Parathyroid adenoma (tissue), 2 donors: ENCODE data around the gene CHIT1.

Experiments used
- H2AFZ ChIP-seq: fragments of 300-600 bp; sonication (generic); one replicate; pipeline ENCODE4 v1.7.0; 2017; ENCODE audit warnings: antibody characterized with exemption, mild to moderate bottlenecking
- H3K27ac ChIP-seq: fragments of 300-600 bp; sonication (generic); one replicate; pipeline ENCODE4 v1.7.0; 2017
- H3K27me3 ChIP-seq: fragments of 300-600 bp; sonication (generic); one replicate; pipeline ENCODE4 v1.7.0; 2017; ENCODE audit warnings: low read length; ENCODE audit not compliant: control insufficient read depth, insufficient read depth
- H3K36me3 ChIP-seq: fragments of 300-600 bp; sonication (generic); one replicate; pipeline ENCODE4 v1.7.0; 2017; ENCODE audit warnings: low read length; ENCODE audit not compliant: control insufficient read depth, insufficient read depth
- H3K4me1 ChIP-seq: fragments of 300-600 bp; sonication (generic); one replicate; pipeline ENCODE4 v1.7.0; 2017; ENCODE audit warnings: control low read depth
- H3K4me2 ChIP-seq: fragments of 300-600 bp; sonication (generic); one replicate; pipeline ENCODE4 v1.7.0; 2017; ENCODE audit warnings: low read length
- H3K4me3 ChIP-seq: fragments of 300-600 bp; sonication (generic); one replicate; pipeline ENCODE4 v1.7.0; 2017; ENCODE audit warnings: low read depth, low read length
- H3K79me2 ChIP-seq: fragments of 300-600 bp; sonication (generic); one replicate; pipeline ENCODE4 v1.7.0; 2017; ENCODE audit warnings: control low read depth
- H3K9ac ChIP-seq: fragments of 300-600 bp; sonication (generic); one replicate; pipeline ENCODE4 v1.7.0; 2017; ENCODE audit warnings: mild to moderate bottlenecking
- H3K9me3 ChIP-seq: fragments of 300-600 bp; sonication (generic); one replicate; pipeline ENCODE4 v1.7.0; 2017; ENCODE audit warnings: low read length; ENCODE audit not compliant: control insufficient read depth
- TF ChIP-seq, protein P1 (sequence below): fragments of 300-600 bp; sonication (generic); IDR thresholded peaks from one replicate; pipeline ENCODE4 v1.7.0; 2017; ENCODE audit warnings: antibody characterized with exemption, mild to moderate bottlenecking
- donor health status: primary hyperparathyroidism.

The CHIT1 gene

DNA sequence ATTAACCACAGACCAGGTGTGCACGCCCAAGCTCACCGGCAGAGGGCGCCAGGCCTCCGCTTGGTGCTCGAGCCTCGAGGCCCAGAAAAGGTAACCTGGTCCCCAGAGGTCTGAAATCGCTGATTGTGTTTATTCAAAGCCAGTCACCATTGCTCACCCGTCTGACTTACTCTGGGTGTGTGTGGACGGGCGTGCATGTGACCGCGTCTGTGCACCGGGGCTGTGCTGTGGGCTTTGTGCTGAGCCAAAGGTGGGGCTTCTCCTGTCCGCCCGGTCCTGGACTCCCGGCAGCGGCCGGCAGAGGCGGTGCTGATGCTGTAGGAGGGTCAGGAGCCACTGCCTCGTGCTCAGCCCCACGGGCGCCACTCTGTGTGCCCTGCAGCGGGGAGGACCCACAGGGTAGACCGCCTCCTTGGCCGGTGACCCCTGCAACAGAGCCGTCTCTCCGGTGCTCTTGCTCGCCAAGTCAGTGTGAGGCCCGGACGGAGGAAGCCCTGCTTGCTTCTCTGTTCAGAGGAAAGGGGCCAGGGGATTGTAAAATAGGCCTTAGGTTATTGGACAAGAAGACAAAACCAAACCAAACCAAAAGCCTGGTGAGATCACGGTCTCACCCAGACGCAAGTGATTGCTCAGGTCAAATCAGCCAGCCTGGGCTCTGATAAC lies 43.9 kb upstream of the CHIT1 start:
- TF ChIP-seq, protein P1, sequence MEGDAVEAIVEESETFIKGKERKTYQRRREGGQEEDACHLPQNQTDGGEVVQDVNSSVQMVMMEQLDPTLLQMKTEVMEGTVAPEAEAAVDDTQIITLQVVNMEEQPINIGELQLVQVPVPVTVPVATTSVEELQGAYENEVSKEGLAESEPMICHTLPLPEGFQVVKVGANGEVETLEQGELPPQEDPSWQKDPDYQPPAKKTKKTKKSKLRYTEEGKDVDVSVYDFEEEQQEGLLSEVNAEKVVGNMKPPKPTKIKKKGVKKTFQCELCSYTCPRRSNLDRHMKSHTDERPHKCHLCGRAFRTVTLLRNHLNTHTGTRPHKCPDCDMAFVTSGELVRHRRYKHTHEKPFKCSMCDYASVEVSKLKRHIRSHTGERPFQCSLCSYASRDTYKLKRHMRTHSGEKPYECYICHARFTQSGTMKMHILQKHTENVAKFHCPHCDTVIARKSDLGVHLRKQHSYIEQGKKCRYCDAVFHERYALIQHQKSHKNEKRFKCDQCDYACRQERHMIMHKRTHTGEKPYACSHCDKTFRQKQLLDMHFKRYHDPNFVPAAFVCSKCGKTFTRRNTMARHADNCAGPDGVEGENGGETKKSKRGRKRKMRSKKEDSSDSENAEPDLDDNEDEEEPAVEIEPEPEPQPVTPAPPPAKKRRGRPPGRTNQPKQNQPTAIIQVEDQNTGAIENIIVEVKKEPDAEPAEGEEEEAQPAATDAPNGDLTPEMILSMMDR: peak; percentile 91
- Histone ChIP-seq H3K4me2 (peak overlapping the region; percentile 52), H3K36me3 (no peaks in the 10 kb centered on the region), H3K4me1 (no peaks in the 10 kb centered on the region), H3K9ac (no peak overlapping the region), H2AFZ (peak overlapping the region; percentile 72), H3K4me3 (no peak overlapping the region), H3K27ac (peak overlapping the region; percentile 24), H3K27me3 (no peaks in the 10 kb centered on the region), H3K9me3 (no peaks in the 10 kb centered on the region), H3K79me2 (no peaks in the 10 kb centered on the region)

DNA sequence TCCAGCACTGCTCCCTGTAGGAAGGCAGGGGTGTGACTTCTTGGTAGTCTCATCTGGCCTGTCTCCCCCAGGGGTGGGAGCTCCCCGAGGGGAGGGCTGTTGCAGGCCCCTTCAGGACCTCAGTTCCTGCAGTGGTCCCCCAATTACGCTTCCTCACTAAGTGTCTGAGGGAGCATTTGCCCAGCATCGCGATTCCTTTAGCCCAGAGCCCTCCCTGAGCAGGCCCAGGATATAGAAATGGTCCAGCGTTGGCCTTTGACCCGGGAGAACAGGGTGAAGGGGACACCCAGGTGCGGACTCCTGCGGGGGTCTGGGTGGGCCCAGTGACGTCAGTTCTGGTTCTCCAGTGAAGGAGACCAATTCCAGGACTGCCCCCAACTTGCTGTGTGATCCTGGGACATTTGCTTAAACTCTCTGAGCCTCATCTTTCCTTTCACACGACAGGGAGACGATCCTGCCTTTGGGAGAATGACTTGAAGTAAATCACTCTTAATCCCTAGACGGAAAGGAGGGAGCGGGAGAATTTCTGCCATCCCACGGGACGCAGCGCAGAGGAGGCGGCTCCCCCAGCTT lies 43.2 kb upstream of the CHIT1 start:
- Histone ChIP-seq H3K4me2 (peak overlapping the region; percentile 52), H3K4me3 (no peak overlapping the region), H3K9me3 (no peaks in the 10 kb centered on the region), H3K79me2 (no peaks in the 10 kb centered on the region), H3K27ac (no peak overlapping the region), H3K36me3 (no peaks in the 10 kb centered on the region), H3K27me3 (no peaks in the 10 kb centered on the region), H3K9ac (no peak overlapping the region), H3K4me1 (no peaks in the 10 kb centered on the region), H2AFZ (peak overlapping the region; percentile 72)
- TF ChIP-seq, protein P1: no peak

DNA sequence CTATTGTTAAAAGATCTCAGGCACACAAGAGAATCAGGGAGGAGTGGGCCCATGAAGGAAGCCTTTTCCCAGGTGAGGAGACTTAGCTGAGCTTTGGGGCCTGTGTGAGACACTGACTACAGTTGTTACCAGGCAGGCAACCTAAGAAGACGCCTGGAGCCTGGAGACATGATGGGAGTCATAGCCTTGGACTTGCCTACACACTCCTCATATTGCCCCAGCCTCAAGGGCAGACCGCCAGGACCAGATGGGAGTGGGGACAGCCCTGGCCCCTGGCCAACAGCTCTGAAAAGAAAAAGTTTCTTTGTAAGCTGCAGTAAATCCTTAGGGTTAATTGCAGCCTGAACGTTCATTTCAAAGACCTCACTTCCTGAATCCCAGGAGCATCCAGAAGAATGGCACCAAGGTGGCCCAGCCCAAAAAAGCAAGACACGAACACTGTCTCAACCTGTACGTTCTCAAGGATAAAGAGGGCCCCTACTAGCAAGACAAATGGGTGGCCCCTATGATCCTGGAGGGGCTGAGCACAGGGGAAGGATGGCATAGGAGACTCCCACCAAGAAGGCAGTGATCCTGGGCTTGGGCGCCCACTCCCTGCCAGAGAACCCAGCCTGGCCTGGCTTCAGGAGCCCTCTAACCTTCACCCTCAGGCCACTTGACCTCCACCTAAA lies 42.6 kb upstream of the CHIT1 start:
- H3K27ac ChIP-seq: no peak overlapping the region
- H3K4me2 ChIP-seq: no peak overlapping the region
- H3K27me3 ChIP-seq: no peaks in the 10 kb centered on the region
- no peaks in the 10 kb centered on the region for H3K9me3 ChIP-seq
- TF ChIP-seq, protein P1: no peak
- H3K36me3 ChIP-seq: no peaks in the 10 kb centered on the region
- no peak overlapping the region for H3K4me3 ChIP-seq
- no peaks in the 10 kb centered on the region for H3K4me1 ChIP-seq
- no peak overlapping the region for H3K9ac ChIP-seq
- H2AFZ ChIP-seq: no peak overlapping the region
- no peaks in the 10 kb centered on the region for H3K79me2 ChIP-seq

DNA sequence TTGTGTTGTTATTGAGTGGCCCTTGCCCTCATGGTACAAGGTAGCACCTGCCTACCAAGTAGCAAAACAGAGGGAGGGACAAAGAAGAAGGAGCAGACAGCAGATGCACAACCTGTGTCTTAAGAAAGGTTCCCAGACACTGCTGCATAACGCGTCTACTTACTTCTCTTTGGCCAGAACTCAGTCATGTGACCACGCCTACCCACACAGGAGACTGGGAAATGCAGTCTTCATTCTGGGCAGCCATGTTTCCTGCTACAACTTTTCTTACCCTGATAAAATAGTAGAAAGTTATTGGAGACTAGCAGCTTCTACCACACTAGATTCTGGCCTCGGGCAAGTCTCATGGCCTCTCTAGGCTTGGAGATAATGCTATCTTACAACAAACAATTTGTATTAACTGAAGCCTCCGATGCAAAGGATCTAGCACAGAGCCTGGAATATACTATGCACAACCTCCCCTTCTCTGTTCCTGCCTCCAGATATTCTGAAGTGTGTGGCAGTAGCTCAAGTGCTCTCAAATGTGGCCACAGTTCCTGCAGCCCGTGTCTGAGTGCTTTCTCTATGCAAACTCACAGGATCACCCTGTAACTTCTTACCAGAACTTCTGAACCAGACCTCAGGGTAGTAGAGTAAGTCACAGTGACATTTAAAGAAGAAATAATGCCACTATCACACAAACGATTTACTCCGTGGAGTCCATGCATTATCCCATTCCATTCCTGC lies 41.7 kb upstream of the CHIT1 start:
- no peaks in the 10 kb centered on the region for H3K9me3 ChIP-seq
- no peak overlapping the region for H3K9ac ChIP-seq
- no peaks in the 10 kb centered on the region for H3K36me3 ChIP-seq
- no peak overlapping the region for H3K4me2 ChIP-seq
- no peaks in the 10 kb centered on the region for H3K4me1 ChIP-seq
- TF ChIP-seq, protein P1: no peak
- H3K27me3 ChIP-seq: no peaks in the 10 kb centered on the region
- peak overlapping the region; percentile 29 for H2AFZ ChIP-seq
- H3K4me3 ChIP-seq: no peak overlapping the region
- no peak overlapping the region for H3K27ac ChIP-seq
- H3K79me2 ChIP-seq: no peaks in the 10 kb centered on the region
